Esophagus muscularis mucosa (tissue), 4 donors: ENCODE data around the gene LILRB2.

ENCODE experiments used
- CTCF ChIP-seq, 3 experiments: fragments of 200-600 bp in 2 of 3; fragments of 450-650 bp in 1 of 3; sonication (generic) in 2 of 3; IDR thresholded peaks; one replicate each; pipeline ENCODE4 v1.5.1; 2017 to 2019; ENCODE audit warnings: antibody characterized with exemption in 3 of 3, mild to moderate bottlenecking in 2 of 3, moderate library complexity in 1 of 3
- EP300 ChIP-seq: sonication (generic); formaldehyde crosslinking; IDR thresholded peaks from one replicate; pipeline ENCODE4 v1.6.1; 2017; ENCODE audit warnings: antibody characterized with exemption
- POLR2AphosphoS5 ChIP-seq, 2 donors: sonication (generic); formaldehyde crosslinking; IDR thresholded peaks; one replicate each; pipeline ENCODE4 v1.6.1; 2017; ENCODE audit warnings: antibody characterized with exemption in 2 of 2

GRCh38 chr19:54298357-54299125, 17.6 kb upstream of the LILRB2 start:
- TF ChIP-seq POLR2AphosphoS5 (IDR thresholded peaks at IDR 0.05), result no peak
- no peak for TF ChIP-seq EP300
- TF ChIP-seq CTCF (IDR thresholded peaks at IDR 0.05), result no peak
